ENCODE results near the gene CDH22.

Gene CDH22

GRCh38 chr20:46268131-46268614, 40.1 kb downstream of the CDH22 start:
- no peak for DNase-seq (ENCODE audit: low spot score)

GRCh38 chr20:46267108-46268105, 40.9 kb downstream of the CDH22 start:
- DNase-seq (ENCODE audit: low spot score): no peak

GRCh38 chr20:46265539-46265938, 42.8 kb downstream of the CDH22 start:
- no peak for DNase-seq (ENCODE audit: low spot score)

- DNase-seq (ENCODE audit: low spot score): no peak
Measured at GRCh38 chr20:46264391-46265266, 43.7 kb downstream of the CDH22 start.

- DNase-seq (ENCODE audit: low spot score): no peak
Measured at GRCh38 chr20:46261456-46262253, 46.6 kb downstream of the CDH22 start.

DNA sequence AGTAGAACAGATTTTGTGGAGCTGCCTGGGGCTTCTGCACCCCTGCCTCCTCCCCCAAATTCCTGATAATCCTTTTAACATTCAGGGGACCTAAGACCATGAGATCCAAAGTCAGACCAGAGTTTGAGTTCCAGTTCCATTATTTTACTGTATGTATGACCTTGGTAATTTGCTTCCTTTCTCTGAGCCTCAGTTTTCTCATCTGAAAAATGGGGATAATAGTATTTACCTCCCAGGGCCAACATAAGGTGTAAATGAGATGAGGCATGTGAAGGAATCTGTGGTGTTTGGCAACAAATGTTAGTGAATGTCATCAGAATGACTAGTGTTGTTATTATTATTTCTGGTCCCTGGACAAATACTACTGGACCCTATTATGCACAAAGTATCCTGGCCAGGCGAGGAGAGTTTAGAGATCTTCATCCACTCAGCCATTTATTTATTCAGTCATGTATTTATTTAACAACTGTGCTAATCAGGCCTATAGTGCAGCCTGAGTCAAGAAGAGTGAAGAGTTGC, 47.3 kb downstream of the CDH22 start:
- DNase-seq (ENCODE audit: low spot score): no peak

DNA sequence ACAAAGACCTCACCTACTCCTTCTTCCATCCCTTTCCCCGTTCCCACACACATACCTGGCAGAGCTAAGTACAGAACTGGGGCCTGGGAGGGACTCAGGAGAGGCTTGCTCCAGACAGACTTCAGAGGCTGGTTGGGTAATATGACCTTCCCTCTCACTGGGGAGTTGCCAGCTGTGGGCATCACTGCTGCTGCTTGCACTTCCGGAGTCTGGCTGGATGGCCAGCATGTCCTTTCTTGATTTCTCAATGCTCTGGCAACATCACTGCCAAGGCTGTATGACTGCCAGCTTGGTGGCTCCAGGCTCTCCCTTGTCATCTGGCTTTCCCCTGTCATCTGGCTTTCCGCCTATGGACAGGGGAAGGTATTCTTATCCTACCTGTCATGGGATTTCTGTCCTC, 47.8 kb downstream of the CDH22 start:
- DNase-seq (ENCODE audit: low spot score): no peak

DNA sequence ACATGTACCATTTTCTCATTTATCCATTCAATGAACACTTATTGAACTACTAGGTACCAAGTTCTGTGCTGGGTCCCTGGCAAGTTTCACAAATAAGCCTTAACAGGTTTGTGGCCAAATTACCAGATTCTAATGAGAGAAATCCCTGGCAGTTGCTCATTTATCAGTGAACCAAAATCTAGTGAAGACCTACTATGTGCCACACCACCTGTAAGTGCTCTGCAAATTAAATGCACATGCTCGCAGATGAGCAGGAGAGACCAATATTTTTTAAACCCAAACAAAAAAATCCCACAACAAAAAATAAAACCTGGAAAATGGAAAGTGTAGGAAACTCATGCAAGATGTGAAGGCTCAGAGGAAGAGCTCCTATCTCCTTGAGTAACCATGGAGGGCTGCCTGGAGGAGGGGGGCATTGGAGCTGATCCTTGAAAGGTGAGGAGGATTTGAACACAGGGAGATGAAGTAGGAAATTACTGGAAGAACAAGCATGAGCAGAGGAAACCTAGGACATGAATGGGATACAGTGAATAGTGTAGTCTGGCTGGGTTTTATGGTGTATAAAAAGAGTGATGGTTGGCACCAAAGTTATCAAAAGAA, 48.9 kb downstream of the CDH22 start:
- DNase-seq (ENCODE audit: low spot score): no peak

- no peak for DNase-seq (ENCODE audit: low spot score)
Measured at GRCh38 chr20:46257887-46258286, 50.4 kb downstream of the CDH22 start.

- no peak for DNase-seq (ENCODE audit: low spot score)
Measured at GRCh38 chr20:46256293-46256692, 52.0 kb downstream of the CDH22 start.

DNA sequence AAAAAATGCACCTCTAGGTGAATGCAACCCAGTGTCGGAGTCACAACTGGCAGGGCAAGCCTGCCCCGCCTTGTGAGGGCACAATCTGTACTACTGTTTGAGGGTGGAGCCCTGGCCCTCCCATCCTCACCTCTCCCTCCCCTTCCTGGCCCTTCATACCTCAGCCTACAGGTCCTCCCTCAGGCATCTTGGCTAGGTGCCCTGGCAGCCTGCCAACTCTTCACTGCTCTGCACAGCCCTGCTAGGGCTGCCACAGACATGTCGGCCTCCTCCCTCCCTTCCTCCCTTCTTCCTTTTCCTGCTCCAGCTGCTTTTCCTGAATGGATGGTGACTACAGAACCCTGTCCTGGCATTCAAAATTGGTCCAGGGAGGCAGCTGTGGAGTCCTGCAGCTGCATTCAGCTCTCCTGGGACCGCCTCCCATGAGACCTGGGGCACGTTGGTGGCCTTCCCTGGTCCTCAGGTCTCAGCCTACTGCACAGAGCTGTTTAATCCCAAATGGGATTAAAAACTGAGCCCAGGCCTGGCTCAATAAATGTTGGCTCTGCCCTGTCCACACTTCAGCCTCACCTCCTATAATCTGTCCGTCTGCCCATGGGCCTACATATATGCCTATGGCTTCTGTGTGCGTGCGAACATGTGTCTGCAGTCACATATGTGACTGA, 52.7 kb downstream of the CDH22 start:
- no peak for DNase-seq (ENCODE audit: low spot score)

DNA sequence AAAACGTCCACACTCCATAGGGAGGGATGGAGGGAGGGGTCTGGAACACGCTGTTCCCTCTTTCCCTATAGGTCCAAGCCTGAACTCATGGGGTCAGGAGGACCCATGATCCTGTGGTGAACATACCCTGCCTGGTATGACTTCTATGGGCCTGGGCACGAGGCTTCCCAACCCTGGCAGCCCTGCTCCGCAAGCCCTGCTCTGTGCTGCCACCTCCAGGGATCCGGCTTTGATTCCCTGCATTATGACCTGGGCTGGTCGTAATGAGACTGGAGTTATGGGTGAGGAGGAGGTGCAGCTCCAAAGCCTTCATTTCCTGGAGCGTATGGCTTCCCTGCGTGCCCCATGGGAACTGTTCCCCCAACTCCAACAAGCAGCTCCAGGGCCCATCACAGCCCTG, 54.9 kb downstream of the CDH22 start:
- peak; percentile 45 for DNase-seq (ENCODE audit: low spot score)

- DNase-seq (ENCODE audit: low spot score): no peak
Measured at GRCh38 chr20:46252352-46253091, 55.8 kb downstream of the CDH22 start.

- DNase-seq (ENCODE audit: low spot score): peak; percentile 35
Measured at GRCh38 chr20:46251211-46251673, 57.1 kb downstream of the CDH22 start.

DNA sequence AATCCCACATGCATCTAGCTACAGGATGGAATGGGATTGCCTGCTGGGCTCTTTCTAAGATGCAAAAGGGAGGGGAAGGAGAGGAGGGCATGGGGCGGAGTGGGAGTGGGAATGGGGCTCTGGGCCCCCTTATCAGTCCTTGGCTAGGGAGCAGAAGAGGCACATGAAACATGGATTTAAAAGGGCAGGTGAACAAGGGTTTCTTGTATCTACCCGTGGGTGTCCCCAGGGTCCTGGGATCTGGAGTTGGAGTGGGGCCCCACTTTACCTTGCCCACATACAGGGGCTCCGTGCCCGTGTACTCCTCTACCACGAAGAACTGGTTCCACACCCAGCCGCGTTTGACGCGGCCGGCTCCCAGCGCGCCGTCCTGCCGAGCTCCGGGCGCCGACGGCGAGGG, 57.5 kb downstream of the CDH22 start:
- DNase-seq (ENCODE audit: low spot score): no peak

DNA sequence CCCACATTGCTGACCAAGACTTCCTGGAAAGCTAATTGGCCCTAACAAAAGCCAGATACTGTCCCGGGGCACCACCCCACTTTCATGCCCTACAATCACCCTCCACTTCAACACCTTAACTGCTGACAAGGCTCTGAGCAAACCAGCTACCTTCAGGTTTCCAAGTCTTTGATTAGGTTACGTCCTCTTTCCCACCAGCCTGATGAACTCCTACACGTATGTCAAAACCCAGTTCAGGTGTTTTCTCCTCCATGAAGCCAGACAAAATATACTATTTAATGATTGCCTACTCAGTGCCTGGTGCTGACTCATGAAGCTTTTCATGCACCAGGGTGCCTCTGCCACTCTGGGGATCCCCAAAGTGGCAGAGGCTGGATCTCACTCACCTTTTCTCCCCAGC, 58.6 kb downstream of the CDH22 start:
- DNase-seq (ENCODE audit: low spot score): no peak

GRCh38 chr20:46246559-46246958, 61.7 kb downstream of the CDH22 start:
- no peak for DNase-seq (ENCODE audit: low spot score)

DNA sequence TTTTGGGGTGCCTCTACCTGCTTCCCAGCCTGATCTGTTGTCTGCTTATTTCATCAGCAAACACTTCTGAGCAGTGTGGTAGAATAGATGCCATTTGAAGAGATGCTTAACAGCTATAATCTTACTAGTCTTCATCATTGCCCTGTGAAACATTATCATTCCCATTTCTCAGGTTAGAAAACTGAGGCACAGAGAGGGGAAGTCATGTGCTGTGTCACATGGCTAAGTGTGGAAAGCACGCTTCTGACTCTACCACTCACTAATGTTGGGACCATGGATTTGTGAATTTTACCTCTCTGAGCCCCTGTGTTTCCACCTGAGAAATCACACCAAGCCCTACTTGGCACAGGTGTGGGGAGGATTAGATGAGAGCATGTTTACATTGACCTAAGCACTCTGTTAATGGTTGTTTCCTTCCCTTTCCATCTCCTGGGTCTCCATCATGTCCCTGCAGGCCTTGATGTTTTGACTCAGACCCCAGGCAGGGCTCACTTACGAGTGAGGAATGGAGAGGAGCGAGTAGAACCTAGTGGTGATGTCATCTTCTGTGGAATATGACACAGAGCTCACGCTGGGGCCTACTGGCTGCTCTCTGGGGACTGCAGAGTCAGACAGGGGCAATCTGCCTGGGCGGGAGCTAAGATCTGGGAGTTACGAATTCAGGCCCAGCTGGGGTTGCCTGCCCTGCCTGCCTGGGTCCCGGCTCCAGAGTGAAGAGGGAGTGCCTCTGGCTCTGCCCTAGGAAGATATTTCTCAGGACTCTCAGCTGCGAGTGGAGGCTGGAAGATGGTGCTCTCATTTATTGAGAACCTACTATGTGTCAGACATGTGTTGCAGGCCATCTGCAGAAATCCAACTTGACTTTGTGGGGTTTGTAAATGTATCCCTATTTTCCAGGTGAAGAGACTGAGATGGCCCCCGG, 64.3 kb downstream of the CDH22 start:
- DNase-seq (ENCODE audit: low spot score): peak; percentile 25

GRCh38 chr20:46242390-46242789, 65.9 kb downstream of the CDH22 start:
- no peak for DNase-seq (ENCODE audit: low spot score)

Data from AG20443 (cell line).